Measurements from ENCODE around the gene DSC1.
"Not testable (repeated sequence)": the region's sequence is repeated elsewhere in the genome, so short reads cannot be mapped to it uniquely, and the experiment has no call there.

The DSC1 gene

GRCh38 chr18:31162825-31163435, at the start of gene DSC1:
Gene DSC1, minus strand, starts transcription at chr18:31162856. Its CDS starts 262 bp downstream, at chr18:31162594.
- no peak for DNase-seq

- no peak for DNase-seq
These were observed 48.4 kb upstream of the DSC1 start for GRCh38 chr18:31211047-31211446.

GRCh38 chr18:31209041-31209440, 46.4 kb upstream of the DSC1 start:
- no peak for DNase-seq

GRCh38 chr18:31207391-31207790, 44.7 kb upstream of the DSC1 start:
- no peak for DNase-seq

- no peak for DNase-seq
These were observed 44.2 kb upstream of the DSC1 start for GRCh38 chr18:31206787-31207381.

GRCh38 chr18:31206071-31206470, 43.4 kb upstream of the DSC1 start:
- no peak for DNase-seq

GRCh38 chr18:31205273-31205672, 42.6 kb upstream of the DSC1 start:
- no peak for DNase-seq

GRCh38 chr18:31204833-31205232, 42.2 kb upstream of the DSC1 start:
- DNase-seq = no peak

- DNase-seq = no peak
These were observed 41.5 kb upstream of the DSC1 start for GRCh38 chr18:31204166-31204565.

GRCh38 chr18:31203794-31204148, 41.1 kb upstream of the DSC1 start:
- DNase-seq = peak; percentile 19

GRCh38 chr18:31203096-31203793, 40.6 kb upstream of the DSC1 start:
- peak; percentile 19 for DNase-seq

GRCh38 chr18:31199190-31199769, 36.6 kb upstream of the DSC1 start:
- DNase-seq = no peak

GRCh38 chr18:31197676-31198075, 35.0 kb upstream of the DSC1 start:
- DNase-seq = no peak

- DNase-seq = no peak
These were observed 32.4 kb upstream of the DSC1 start for GRCh38 chr18:31195063-31195462.

- no peak for DNase-seq
These were observed 29.6 kb upstream of the DSC1 start for GRCh38 chr18:31192086-31192776.

- no peak for DNase-seq
These were observed 28.3 kb upstream of the DSC1 start for GRCh38 chr18:31190919-31191318.

GRCh38 chr18:31189757-31190156, 27.1 kb upstream of the DSC1 start:
- DNase-seq = no peak

GRCh38 chr18:31185186-31185950, 22.7 kb upstream of the DSC1 start:
- no peak for DNase-seq

- no peak for DNase-seq
These were observed 20.6 kb upstream of the DSC1 start for GRCh38 chr18:31183302-31183701.

- not testable (repeated sequence) for DNase-seq
These were observed 14.7 kb upstream of the DSC1 start for GRCh38 chr18:31177369-31177768.

- no peak for DNase-seq
These were observed 13.9 kb upstream of the DSC1 start for GRCh38 chr18:31176531-31176930.

GRCh38 chr18:31171144-31171839, 8.6 kb upstream of the DSC1 start:
- no peak for DNase-seq
